HG03135 (cell line): Measurements from ENCODE around the gene RUFY3.
"Not testable (repeated sequence)": the region's sequence is repeated elsewhere in the genome, so short reads cannot be mapped to it uniquely, and the experiment has no call there.

Experiments used
- ATAC-seq: cut with Tn5 transposase; IDR thresholded peaks from one replicate; pipeline ENCODE4 v1.9.1; 2021; ENCODE audit warnings: mild to moderate bottlenecking, moderate library complexity; ENCODE audit not compliant: unreplicated experiment

The RUFY3 gene

GRCh38 chr4:70838666-70839588, 117.2 kb downstream of the RUFY3 start:
- peak; percentile 54 for ATAC-seq

DNA sequence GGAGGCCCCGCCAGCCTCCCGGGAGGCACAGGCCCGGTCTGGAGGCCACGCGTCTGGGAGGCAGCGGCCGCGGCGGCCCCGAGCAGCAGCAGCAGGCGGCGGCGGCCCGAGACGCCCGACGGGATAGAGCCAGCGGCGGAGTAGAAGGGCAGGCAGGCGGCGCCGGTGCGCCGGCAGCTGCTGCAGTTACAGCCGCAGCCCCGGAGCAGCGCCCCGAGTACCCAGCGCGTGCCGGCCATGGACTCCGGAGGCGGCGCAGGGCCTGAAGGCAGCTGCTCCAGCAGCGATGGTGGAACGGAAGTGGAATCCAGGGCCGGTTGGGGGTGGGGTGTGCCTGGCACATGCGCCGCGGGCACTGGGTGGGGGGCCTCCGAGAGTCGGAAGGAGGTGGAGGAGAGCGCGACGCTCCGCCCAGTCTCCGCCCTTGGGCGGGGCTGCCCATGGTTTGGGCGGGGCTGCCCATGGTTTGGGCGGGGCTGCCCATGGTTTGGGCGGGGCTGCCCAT, 117.9 kb downstream of the RUFY3 start, which contains the start of gene GRSF1:
Gene GRSF1 (minus strand): TSS at position 302 of the 505 bp plus-strand sequence. CDS start 63 bp downstream, at position 239.
- ATAC-seq = peak; percentile 68

DNA sequence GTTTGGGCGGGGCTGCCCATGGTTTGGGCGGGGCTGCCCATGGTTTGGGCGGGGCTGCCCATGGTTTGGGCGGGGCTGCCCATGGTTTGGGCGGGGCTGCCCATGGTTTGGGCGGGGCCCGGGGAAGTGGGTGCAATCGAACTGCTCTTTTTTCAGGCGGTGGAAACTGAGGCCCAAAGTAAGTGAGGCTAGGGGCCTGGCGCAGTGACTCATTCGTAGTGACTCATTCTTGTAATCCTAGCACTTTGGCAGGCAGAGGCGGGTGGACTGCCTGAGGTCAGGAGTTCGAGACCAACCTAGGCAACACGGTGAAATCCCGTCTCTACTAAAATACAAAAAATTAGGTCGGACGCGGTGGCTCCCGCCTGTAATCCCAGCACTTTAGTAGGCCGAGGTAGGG, 118.4 kb downstream of the RUFY3 start:
- not testable (repeated sequence) for ATAC-seq

DNA sequence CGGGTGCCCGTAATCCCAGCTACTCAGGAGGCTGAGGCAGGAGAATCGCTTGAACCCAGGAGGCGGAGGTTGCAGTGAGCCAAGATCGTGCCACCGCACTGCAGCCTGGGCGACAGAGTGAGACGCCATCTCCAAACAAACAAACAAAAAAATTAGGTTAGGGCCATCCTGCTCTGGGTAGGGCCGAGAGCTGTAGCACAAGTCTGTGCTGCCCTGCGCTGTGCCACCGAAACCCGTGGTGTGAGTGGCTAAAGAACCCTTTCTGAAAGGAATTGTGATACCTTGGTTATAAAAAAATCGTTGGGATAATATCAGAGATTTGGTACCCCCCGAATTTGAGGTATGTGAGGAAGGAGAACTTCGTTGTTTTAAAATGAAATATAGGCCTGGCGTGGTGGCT, 118.9 kb downstream of the RUFY3 start:
- not testable (repeated sequence) for ATAC-seq

GRCh38 chr4:70841211-70841610, 119.4 kb downstream of the RUFY3 start:
- ATAC-seq = no peak

- no peak for ATAC-seq
Observed at GRCh38 chr4:70841951-70842350, 120.2 kb downstream of the RUFY3 start.

GRCh38 chr4:70842761-70843435, 121.1 kb downstream of the RUFY3 start:
- ATAC-seq = no peak

GRCh38 chr4:70844180-70844579, 122.4 kb downstream of the RUFY3 start:
- no peak for ATAC-seq

- no peak for ATAC-seq
Observed at GRCh38 chr4:70849291-70849690, 127.5 kb downstream of the RUFY3 start.

DNA sequence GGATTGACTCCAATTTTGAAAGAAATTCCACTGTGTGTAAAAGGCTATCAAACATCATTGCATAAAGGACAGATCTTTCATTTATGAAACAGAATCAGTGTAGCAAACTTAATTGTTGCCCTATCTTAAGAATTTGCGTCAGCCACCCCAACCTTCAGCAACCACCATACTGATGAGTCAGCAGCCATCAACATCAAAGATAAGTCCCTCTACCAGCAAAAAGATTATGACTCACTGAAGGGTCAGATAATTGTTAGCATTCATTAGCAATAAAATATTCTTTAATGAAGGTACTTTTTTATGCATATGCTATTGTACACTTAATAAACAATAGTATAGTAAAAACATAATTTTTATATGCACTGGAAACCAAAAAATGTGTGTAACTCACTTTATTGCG, 133.7 kb downstream of the RUFY3 start:
- no peak for ATAC-seq
